Measurements from ENCODE around the gene TELO2.
"Not testable (repeated sequence)": the region's sequence is repeated elsewhere in the genome, so short reads cannot be mapped to it uniquely, and the experiment has no call there.

Gene TELO2

DNA sequence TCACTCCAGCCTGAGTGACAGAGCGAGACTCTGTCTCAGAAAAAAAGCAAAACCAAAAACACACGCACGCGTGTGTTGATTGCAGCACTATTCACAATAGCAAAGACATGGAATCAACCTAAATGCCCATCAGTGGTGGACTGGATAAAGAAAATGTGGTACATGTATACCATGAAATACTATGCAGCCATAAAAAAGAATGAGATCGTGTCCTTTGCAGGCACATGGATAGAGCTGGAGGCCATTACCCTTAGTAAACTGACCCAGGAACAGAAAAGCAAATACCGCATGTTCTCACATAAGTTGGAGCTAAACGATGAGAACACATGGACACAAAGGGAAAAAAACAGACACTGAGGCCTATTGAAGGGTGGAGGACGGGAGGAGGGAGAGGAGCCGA, 14.2 kb upstream of the TELO2 start:
- not testable (repeated sequence) for DNase-seq

DNA sequence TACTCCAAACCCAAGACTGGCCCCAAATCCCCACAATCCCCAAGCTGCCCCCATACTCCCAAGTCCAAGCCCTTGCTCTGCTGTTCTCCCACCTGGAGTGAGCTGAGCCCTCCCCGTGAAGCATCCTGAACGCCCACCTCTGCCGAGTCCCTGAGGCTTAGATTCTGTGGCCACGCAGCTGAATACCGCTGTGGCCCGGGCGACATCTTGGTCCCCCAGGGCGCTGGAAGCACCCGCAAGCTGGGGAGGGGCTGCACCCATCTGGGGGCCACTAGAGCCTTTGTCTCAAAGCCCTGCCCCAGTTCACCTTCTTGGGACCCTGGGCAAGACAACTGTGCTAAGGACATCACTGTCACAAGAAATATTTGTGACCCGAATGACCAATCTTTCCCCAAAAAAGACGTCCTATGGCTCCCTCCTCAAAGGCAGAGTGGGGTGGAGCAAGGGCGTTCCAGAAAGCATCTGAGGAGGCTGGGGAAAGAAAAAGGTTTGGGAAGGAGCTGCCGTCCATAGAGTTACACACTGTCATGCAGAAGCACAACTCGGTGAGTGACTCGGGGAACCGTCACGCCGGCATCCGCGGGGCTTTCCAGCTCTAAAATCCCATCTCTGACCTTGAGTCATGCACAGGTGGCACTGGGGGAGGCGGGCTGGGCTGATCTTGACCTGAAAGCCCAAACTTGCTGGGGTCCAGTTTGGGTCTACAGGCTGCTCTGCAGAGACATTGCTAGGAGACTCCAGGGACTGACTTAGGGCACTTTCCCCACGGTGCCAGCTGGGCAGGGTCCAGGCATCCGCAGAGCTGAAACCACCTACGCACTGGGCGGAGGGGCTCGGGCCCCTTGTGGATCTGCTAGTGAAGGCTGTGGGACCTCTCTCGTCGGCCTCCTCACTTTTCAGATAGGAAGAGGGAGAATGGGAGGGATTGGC, 11.0 kb upstream of the TELO2 start:
- no peak for DNase-seq

DNA sequence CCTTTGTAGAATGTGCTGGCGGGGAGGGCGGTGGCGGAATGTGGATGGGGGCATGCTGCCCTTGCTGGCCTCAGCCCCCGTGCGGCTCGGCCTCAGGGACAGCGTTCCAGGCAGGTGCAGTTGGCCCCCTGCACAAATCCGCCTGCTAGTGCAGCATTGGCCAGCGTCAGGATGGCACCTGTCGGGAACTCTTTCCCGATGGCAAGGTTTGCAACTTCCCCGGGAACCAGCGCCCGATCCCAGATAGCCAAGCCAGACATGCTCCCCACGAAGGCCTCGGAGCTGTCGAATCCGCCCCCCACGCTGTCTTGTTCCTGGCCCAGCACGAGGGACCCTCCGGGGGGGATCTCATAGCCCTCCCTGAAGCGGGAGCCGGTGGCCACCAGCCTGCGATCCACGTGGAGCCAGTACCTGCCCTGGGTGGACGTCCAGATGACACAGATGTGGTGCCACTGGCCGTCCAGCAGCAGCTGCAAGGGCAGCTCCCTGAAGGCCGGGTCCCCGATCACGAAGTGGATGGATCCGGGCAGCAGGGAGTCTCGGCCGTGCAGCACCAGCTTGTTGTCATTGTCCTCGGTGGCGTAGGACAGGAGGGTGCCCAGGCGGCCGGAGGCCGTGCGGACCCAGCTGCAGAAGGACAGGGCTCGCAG, 7.2 kb upstream of the TELO2 start:
- no peak for DNase-seq

DNA sequence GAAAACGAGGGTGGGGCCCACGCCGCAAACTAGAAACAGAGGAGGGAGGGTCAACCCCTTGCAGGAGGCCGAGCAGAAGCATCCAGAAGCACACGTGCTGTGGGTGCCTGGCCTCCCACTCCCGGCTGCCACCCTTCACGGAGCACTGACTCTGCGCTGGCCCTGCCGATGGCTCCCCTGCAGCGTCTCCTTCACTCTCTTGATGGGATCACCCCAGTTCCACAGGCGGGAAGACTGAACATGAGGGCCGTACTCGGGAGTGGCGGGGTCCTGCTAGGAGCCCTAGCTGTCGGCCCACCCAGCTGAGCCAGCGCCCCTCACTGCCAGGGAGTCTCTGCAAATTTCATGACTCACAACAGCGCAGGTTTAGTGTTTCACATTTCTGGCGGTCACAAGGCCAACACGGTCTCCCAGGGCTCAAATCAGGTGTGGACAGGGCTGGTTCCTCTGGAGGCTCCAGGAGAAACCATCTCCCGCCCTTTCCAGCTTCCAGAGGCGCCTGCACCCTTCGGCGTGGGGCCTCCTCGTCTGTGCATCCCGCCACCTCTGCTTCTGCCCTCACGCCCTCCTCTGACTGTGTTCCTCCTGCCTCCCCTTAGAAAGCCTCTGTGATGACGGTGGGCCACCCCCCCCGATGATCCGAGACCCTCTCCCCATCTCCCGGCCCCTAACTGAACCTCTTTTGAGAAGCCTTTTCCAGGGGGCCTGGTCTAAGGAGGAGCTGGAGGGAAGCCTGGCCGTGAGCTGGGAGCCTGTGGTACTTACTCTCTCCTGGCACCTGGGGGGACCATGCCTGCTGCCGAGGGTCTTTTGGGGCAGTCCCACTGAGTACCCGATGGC, 6.4 kb upstream of the TELO2 start:
- DNase-seq = no peak

DNA sequence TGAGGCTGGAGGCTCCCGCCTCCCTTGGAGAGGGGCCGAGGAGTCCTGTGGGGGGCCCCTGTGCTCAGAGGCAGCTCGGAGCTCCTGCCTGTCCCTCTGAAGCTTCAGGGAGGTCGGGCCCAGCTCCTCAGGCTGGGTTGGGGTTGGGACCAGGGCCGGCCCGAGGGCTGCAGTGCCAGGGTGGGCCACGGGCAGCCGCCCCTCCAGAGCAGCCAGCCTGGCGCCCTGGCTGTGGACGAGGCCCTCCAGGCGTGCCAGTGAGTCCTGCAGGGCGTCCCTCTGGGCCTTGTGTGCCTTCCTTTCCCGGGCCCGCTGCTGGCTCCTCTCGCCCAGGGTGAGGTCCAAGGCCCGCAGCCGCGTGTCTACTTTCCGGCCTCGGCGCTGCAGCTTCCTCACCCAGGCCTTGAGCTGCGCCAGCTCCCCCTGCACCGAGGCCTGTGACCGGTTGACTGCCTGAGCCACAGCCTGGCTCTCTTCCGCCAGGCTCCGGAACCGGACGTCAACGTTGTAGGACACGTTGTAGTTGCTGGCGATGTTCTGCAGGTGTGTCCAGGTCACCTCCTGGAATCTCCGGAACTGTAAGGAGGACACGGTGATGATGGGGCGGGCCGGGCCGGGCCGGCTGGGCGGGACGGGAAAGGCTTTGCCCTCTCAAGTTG, 5.6 kb upstream of the TELO2 start:
- DNase-seq = no peak

DNA sequence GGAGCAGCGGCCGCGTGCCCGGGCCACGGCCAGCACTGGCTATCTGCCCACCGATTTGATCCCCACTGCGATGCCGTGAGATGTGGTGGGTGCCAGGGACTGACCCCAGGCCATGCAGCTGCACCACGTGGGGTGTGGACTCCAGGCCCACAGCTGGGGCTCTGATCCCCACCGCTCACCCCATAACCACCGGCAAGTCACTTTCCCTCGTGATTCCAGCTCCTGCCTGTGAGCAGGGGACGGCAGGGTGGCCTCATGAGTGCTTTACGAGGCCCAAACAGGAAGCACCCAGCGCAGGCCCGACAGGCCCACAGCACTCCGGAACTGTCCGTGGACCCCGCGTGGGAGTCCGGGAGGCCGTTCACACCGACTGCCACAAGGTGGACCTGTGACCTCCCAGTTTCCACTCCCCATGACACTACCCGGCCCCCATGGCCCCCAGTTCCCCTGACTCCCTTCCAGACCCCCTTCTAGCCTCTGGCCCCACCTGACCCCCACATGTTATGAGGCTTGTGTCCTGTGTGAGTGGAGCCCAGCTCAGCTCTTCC, 5.0 kb upstream of the TELO2 start:
- DNase-seq = no peak

DNA sequence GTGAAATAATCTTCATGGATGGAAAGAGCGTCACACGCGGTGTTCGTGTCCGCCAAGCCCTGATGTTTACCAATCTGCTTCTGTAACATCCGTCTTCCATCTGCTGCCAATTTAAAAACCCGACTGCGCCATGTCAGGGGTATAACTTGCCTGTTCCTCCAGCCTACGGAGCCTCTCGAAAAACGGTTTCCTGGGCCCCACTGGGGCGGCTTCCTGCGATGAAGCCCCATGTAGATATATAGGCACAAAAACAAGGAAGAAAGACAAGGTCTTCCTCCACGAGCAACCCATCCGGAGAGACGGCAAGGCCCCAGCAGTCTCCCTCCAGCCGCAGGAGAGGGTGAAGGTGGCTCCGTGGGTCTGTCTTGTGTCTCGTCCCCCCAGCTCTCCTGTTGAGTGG, 4.5 kb upstream of the TELO2 start, which contains the start of gene PTX4:
PTX4 (minus strand) TSS at position 326 of the 400 bp plus-strand sequence; CDS start at position 291, 35 bp downstream.
- DNase-seq = no peak

DNA sequence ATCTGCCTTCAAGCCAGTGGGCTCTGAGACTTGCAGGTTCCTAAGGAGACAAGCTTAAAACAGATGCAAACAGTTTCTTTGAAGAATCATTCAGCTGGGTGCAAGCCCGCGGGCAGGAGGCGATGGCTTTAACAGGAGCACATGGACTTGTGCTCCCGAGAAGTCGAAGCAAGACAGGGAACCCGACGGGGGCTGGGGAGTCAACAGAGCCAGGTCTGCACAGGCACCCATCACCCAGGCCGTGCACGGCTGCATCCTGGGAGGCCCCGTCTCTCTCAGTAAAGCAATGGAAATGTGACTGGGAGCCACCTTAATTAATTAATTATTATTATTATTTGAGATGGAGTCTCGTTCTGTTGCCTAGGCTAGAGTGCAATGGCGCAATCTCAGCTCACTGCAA, 4.1 kb upstream of the TELO2 start:
- DNase-seq = no peak

DNA sequence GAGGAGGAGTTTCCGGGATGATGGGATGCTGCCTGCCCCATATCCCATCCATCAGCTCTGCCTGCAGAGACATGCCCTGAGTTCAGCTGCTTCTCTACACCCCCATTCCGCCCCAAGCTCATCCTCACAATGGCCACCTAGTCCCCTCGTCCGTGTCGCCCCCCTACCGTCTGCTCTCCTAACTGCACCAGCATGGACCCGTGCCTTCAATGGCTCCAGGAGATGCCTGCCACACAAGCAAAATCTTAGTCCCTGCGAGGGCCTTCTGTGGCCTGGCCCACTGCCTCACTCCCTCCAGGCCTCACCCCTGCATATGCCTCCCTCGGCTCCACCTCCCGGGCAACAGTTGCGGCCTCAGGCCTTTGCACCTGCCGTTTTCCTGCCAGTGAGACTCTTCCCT, 1.8 kb upstream of the TELO2 start:
- no peak for DNase-seq

DNA sequence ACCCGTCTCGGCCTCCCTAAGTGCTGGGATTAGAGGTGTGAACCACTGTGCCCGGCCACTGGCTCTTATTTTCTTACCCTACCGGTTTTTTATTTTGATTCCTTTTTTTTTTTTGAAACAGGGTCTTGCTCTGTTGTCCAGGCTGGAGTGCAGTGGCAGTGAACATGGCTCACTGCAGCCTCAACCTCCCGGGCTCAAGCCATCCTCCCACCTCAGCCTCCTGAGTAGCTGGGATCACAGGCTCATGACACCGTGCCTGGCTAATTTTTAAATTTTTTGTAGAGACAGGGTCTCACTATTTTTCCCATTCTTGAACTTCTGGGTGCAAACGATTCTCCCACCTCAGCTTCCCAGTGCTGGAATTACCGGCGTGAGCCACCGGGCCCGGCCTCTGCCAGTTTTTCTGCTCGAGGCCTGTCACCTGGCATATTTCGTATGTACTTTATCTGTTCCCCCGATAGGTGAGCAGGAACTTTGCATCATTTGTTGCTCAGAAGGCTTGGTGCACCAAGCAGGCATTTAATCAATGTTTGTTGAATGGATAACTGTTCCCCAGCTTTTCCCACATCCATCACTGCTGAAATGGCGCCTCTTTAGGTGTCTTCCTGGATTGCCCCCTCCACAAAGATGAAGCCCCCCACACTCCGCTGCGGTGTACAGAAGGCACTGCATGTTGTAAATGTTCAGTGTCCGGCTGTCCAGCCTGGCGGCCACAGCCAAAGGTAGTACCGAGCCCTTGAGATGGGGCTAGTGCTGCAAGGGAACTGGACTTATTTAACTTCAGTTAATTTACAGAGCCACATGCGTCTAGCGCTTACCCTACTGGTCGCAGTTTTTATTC, 858 bp upstream of the TELO2 start:
- DNase-seq = no peak

DNA sequence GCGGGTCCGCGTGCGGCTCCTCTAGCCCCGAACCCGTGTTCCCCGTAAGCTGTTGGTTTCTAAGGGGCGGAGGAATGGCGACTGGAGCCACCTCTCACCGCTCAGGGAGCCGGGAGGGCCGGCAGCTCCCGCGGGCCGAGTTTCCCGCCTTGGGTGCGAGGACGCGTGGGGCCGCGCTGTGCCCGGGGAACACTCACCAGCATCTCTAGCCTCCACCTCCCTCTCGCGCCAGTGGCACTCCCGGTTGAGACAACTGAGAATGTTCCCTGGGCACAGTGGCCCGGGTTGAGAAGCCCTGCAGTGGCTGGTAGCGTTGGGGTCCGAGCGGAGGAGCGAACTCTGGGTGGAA, 560 bp downstream of the TELO2 start:
- no peak for DNase-seq

DNA sequence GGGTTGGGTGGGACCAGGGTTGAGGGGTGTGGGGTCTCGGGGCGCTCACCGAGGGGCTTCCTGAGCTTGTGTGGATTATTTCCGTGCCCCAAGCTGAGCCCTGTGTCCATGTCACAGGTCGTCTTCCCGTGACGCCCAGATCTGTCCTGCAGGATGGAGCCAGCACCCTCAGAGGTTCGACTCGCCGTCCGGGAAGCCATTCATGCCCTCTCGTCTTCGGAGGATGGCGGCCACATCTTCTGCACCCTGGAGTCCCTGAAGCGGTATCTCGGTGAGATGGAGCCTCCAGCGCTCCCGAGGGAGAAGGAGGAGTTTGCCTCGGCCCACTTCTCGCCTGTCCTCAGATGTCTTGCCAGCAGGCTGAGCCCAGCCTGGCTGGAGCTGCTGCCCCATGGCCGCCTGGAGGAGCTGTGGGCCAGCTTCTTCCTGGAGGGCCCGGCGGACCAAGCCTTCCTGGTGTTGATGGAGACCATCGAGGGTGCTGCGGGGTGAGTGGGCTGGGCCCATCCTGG, 1.0 kb downstream of the TELO2 start:
- DNase-seq = no peak

DNA sequence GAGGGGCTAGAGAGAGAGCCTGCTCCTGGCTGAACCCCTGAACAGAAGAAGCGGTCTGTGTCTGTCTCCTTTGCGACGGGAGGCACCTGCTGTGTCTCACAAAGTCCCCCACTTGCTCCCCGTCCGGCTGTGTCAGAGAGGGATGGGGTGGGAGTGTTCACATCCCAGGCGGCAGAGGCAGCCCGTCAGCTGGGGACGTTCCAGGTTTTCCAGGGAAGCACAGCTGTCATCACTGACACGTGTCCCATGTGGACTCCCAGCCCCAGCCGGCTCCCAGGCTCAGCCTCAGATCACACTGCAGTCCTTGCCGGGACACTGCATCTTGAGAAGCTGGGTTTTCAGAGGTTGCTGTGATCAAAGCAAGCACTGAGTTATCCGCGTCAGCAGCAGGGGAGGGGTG, 1.6 kb downstream of the TELO2 start:
- peak; percentile 57 for DNase-seq

DNA sequence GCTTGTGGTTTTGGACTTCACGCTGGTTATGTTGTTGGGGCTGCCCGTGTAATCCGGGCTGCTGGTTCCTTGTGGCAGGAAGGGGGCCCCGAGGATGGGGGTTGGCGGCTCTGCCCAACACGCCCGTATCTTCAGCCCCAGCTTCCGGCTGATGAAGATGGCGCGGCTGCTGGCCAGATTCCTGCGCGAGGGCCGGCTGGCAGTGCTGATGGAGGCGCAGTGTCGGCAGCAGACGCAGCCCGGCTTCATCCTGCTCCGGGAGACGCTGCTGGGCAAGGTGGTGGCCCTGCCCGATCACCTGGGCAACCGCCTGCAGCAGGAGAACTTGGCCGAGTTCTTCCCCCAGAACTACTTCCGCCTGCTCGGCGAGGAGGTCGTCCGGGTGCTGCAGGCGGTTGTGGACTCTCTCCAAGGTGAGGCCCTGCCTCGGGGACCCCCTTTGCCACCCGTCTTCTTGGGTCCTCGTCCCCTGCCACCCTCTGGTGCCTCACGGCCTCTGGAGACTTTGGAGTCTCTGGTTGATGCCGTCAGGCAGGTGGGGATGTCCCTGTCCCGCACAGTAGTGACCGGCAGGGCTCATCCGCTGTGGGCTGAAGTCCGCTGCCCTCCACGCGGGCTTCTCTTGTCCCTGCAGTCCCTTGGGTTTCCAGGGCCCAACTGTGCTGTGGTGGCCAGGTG, 2.2 kb downstream of the TELO2 start:
- DNase-seq = no peak

DNA sequence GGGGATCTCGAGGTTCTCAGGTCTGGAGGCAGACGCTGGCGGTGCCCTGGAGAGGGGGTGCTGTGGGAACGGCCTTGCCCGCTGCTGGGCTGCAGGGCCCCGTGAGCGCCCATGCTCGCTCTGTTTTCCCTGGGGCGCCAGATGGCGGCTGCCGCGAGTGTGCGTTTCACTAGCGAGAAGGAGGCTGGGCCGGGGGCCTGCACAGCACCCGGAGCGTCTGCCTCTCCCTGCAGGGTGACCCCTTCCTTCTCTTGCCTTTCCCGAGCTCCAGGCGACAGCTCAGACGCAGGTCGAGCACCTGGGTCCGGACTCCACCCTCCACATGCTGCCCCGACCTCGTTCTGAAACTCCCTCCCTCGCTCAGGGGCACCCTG, 2.7 kb downstream of the TELO2 start:
- no peak for DNase-seq

DNA sequence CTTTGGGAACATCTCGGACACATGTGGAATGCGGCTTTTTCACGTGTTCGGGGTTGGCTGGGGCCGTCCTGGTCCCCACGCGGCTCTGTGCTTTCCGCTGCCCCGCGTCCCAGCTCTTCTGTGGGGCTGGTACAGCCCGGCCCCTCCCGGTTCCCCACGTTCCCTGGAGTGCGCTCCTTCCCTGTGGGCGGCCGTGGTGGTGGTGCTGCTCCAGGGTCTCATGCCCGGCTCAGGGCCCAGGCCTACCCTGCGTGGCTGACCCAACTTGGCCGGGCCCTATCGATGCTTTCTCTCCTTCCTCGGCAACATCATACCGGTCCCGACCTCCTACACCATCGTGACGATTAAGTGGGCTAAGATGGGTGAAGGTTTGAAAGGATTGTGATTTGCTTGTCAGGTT, 3.3 kb downstream of the TELO2 start:
- DNase-seq = no peak

DNA sequence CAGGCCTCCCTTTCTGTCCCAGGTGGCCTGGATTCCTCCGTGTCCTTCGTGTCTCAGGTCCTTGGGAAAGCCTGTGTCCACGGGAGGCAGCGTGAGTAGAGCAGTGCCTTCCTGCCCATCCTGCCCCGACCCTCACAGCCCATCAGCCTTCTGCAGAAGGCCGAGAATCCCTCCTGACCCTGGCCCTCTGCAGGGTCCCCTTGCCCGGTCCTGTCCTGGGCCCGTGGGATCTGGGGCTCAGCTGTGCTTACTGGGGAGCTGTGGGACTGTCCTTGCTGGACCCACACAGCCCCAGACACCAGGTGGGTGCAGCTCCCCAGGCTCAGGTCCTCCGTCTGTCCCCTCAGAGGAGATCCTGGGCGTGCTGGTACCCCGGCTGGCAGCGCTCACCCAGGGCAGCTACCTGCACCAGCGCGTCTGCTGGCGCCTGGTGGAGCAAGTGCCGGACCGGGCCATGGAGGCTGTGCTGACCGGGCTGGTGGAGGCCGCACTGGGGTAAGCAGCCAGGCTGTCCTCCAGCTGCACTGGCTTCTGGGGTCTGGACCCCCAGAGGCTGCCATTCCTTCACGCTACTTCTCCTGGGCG, 3.9 kb downstream of the TELO2 start:
- DNase-seq = no peak

DNA sequence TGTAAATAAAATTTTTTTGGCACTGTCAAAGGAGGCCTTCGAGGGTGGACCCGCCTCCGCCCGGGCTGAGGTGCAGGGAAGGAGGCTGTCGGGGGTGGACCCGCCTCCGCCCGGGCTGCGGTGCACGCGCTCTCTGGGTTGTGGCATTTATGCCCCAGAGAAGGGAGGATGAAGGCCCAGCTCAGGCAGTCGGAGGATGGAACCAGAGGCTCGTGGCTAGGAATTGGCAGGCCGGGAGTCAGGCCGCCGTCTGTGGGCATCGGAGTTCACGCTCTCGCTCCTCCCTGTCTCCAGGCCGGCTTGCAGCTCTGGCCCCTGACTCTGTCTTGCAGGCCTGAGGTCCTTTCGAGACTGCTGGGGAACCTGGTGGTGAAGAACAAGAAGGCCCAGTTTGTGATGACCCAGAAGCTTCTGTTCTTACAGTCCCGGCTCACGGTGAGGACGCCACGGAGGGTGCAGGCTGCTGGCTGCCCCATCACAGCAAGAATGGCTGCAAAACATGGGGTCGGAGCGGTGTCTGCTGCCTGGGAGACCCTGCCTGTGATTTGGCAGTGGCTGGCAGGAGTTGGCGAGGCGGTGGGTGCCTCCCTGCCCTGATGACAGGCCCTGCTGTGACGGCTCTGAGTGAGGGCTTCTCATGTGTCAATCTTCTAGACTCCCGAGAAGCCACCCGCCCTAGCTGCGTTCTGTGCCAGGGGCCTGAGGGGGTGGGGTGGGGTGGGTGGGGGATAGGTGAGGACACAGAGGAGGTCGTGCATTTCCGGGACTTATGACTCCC, 5.9 kb downstream of the TELO2 start:
- DNase-seq = no peak

DNA sequence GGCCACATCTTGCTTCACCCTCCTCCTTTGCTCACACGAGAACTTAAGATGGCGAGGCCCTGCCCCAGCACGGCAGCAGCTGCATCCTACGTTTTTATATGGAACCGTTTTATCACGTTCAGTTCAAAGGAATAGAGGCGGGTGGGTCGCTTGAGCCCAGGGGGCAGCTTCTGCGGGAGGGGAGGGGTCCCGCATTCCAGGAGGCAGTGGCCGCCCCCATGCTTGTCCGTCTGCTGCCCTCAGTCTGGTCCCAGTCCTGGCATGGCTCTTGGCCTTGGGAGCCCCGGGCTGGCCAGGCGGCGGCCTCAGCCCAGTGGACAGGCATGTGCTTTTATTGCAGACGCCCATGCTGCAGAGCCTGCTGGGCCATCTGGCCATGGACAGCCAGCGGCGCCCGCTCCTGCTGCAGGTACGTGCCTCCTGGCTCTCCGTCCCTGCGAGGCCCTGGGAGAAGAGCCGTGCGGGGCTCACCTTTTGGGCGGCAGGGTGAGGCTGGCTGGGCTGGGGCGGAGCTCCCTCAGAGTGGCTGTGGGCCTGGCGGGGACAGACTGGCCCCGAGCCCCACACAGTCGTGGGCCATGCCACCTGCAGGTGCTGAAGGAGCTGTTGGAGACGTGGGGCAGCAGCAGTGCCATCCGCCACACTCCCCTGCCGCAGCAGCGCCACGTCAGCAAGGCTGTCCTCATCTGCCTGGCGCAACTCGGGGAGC, 6.8 kb downstream of the TELO2 start:
- no peak for DNase-seq
